Mesothelial cell of epicardium (in vitro differentiated cells): ENCODE data around the gene CLEC16A. TPM values are rescaled to one million over a fixed set of nuclear protein-coding genes. Genes with fewer than 3 reads are reported as not detected.

Experiments
- DNase-seq, 2 experiments: peaks; one replicate each; pipeline ENCODE4 v3.0.0; 2021; ENCODE audit warnings: low spot score in 2 of 2; ENCODE audit not compliant: unreplicated experiment in 2 of 2
- H3K27ac Mint-ChIP-seq: 2 replicates; pipeline ENCODE4 v1.8.0; 2021; ENCODE audit warnings: mixed read lengths
- H3K27me3 Mint-ChIP-seq: 2 replicates; pipeline ENCODE4 v1.8.0; 2021; ENCODE audit warnings: low read depth, mixed read lengths
- H3K36me3 Mint-ChIP-seq: 2 replicates; pipeline ENCODE4 v1.8.0; 2021; ENCODE audit warnings: mixed read lengths
- H3K4me1 Mint-ChIP-seq: 2 replicates; pipeline ENCODE4 v1.8.0; 2021; ENCODE audit warnings: mixed read lengths
- H3K4me3 Mint-ChIP-seq: 2 replicates; pipeline ENCODE4 v1.8.0; 2021; ENCODE audit warnings: mild to moderate bottlenecking, moderate library complexity, mixed read lengths
- H3K9me3 Mint-ChIP-seq: 2 replicates; pipeline ENCODE4 v1.8.0; 2021; ENCODE audit warnings: mixed read lengths
- total RNA-seq: library from RNA; stranded (reverse); gene quantifications from 3 replicates; pipeline ENCODE4 v1.2.1, GENCODE V29; 2021
- TF ChIP-seq, protein P1 (sequence below): fragments of 200-600 bp; sonication (generic); IDR thresholded peaks from one replicate; pipeline ENCODE4 v1.5.0; 2021; ENCODE audit warnings: antibody characterized with exemption; ENCODE audit not compliant: unreplicated experiment

The CLEC16A gene
- total RNA-seq, 1 donor from 2014 or later: 43.3 TPM

GRCh38 chr16:11078812-11079459 lies 134.6 kb downstream of the CLEC16A start:
- H3K27me3 Mint-ChIP-seq: no peaks in the 10 kb centered on the region
- H3K4me3 Mint-ChIP-seq: peak overlapping the region; percentile 17
- no peaks in the 10 kb centered on the region for H3K9me3 Mint-ChIP-seq
- H3K27ac Mint-ChIP-seq: peak overlapping the region; percentile 80
- peaks cover 52% of the 10 kb centered on the region for H3K4me1 Mint-ChIP-seq
- no peak for DNase-seq
- peaks cover 9% of the 10 kb centered on the region for H3K36me3 Mint-ChIP-seq
- TF ChIP-seq, protein P1, sequence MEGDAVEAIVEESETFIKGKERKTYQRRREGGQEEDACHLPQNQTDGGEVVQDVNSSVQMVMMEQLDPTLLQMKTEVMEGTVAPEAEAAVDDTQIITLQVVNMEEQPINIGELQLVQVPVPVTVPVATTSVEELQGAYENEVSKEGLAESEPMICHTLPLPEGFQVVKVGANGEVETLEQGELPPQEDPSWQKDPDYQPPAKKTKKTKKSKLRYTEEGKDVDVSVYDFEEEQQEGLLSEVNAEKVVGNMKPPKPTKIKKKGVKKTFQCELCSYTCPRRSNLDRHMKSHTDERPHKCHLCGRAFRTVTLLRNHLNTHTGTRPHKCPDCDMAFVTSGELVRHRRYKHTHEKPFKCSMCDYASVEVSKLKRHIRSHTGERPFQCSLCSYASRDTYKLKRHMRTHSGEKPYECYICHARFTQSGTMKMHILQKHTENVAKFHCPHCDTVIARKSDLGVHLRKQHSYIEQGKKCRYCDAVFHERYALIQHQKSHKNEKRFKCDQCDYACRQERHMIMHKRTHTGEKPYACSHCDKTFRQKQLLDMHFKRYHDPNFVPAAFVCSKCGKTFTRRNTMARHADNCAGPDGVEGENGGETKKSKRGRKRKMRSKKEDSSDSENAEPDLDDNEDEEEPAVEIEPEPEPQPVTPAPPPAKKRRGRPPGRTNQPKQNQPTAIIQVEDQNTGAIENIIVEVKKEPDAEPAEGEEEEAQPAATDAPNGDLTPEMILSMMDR: no peak

DNA sequence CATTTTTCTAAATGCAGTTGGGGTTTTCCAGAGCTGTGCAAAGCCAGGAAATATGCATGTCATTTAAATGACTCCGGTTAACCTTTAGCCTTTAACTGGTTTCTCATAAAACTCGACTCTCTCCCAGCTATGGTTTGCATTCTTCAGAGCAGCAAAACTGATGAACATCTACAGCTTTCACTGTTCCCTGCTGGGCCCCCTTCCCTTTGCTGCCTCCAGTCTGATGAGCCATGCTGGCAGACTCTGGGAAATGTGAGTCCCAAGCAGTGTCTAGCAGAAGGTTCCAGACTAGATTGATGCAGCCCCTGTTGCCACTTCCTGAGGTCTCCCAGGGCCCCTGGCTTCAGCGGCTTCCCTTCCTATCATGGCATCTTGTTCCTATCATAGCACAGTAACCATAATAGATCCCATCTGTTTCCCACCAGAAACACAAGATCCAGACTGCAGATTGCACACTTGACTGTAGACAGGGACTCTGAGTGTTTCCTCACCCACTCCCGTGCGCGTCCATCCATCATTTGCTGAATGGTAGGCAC lies 135.4 kb downstream of the CLEC16A start:
- Mint-ChIP-seq H3K27ac (peak overlapping the region; percentile 80), H3K4me3 (no peak overlapping the region), H3K27me3 (no peaks in the 10 kb centered on the region), H3K9me3 (no peaks in the 10 kb centered on the region), H3K36me3 (peaks cover 9% of the 10 kb centered on the region), H3K4me1 (peaks cover 60% of the 10 kb centered on the region)
- no peak for DNase-seq
- TF ChIP-seq, protein P1: no peak

GRCh38 chr16:11080327-11080967 lies 136.1 kb downstream of the CLEC16A start:
- Mint-ChIP-seq H3K4me1 (peaks cover 67% of the 10 kb centered on the region), H3K27me3 (no peaks in the 10 kb centered on the region), H3K9me3 (no peaks in the 10 kb centered on the region), H3K36me3 (peaks cover 9% of the 10 kb centered on the region), H3K4me3 (no peak overlapping the region), H3K27ac (peak overlapping the region; percentile 40)
- TF ChIP-seq, protein P1: no peak
- no peak for DNase-seq

- TF ChIP-seq, protein P1: no peak
- Mint-ChIP-seq H3K9me3 (no peaks in the 10 kb centered on the region), H3K4me1 (peaks cover 69% of the 10 kb centered on the region), H3K4me3 (no peak overlapping the region), H3K27me3 (no peaks in the 10 kb centered on the region), H3K27ac (peak overlapping the region; percentile 17), H3K36me3 (peaks cover 9% of the 10 kb centered on the region)
- no peak for DNase-seq
Measured at GRCh38 chr16:11080999-11081630, 136.8 kb downstream of the CLEC16A start.

DNA sequence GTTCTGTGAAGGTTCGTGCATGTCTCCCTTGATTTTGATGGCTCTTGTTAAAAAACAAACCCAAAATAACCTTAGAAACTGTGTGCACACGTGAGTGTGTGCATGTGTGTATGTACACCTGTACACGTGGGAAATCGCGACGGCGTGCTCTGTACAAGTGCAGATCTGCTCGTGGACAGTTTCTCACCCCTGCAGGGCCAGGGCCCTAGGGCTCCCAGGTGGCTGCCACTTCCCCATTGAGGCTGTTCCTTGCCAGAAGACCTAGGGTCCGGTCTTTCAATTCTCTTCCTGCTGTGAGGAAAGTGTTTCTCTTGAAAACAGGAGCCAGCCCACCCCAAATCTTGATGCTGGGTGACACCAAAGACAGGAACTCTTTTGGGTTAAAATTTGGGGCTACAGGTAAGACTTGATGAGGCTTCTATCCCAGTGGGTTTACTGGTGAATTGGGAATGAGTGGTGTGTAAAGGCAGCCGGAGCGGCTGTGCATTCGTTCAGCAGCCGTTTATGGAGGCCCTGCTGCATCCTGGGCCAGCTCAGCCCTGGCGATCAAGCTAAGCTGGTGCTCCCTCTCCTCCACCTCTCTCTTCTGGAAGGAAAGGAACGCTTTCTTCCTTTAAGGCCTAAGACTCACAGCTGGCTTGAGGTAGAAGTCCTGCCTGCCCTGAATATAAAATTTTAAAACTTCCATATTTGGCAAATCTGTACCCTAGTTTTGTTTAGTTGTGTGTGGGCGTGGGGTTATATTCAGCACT lies 137.9 kb downstream of the CLEC16A start:
- Mint-ChIP-seq H3K4me1 (peaks cover 64% of the 10 kb centered on the region), H3K27me3 (no peaks in the 10 kb centered on the region), H3K9me3 (no peaks in the 10 kb centered on the region), H3K36me3 (peaks cover 9% of the 10 kb centered on the region), H3K27ac (no peak overlapping the region), H3K4me3 (no peak overlapping the region)
- TF ChIP-seq, protein P1: no peak
- no peak for DNase-seq
